Activated B cell treated with CpG ODN at 0.5 μM for 24 hours (primary cell): ENCODE data around the gene CTNNA1. TPM values are rescaled to one million over a fixed set of nuclear protein-coding genes. Genes with fewer than 3 reads are reported as not detected.

Experiments used
- ATAC-seq: fragments of 200-7000 bp; cut with Tn5 transposase; one replicate; pipeline ENCODE4 v1.10.0; 2021; ENCODE audit warnings: low read depth, mild to moderate bottlenecking, moderate library complexity
- CTCF ChIA-PET: fragments of 350-600 bp; sonication (Branson Sonifier 250); formaldehyde crosslinking; loops from one replicate; lab custom pipeline; 2021; ENCODE audit warnings: antibody characterized with exemption; lab: Charles Lee
- POLR2A ChIA-PET: fragments of 350-600 bp; sonication (Branson Sonifier 250); formaldehyde crosslinking; loops from one replicate; lab custom pipeline; 2021; ENCODE audit warnings: antibody characterized with exemption; lab: Charles Lee
- DNase-seq: peaks from one replicate; pipeline ENCODE4 v3.0.0; 2022
- H3K27ac Mint-ChIP-seq: one replicate; pipeline ENCODE4 v1.8.0; 2020; ENCODE audit warnings: mixed read lengths
- H3K27me3 Mint-ChIP-seq: one replicate; pipeline ENCODE4 v1.8.0; 2021; ENCODE audit warnings: mixed read lengths
- H3K36me3 Mint-ChIP-seq: one replicate; pipeline ENCODE4 v1.8.0; 2021; ENCODE audit warnings: low read depth, mixed read lengths
- H3K4me1 Mint-ChIP-seq: one replicate; pipeline ENCODE4 v1.8.0; 2021; ENCODE audit warnings: mixed read lengths
- H3K4me3 Mint-ChIP-seq: one replicate; pipeline ENCODE4 v1.8.0; 2020; ENCODE audit warnings: mild to moderate bottlenecking, mixed read lengths
- H3K9me3 Mint-ChIP-seq: one replicate; pipeline ENCODE4 v1.8.0; 2020; ENCODE audit warnings: mixed read lengths
- intact Hi-C: fragments of 100-400 bp; cut with micrococcal nuclease; formaldehyde crosslinking; loops from one replicate; pipeline ENCODE4 v1.15.1; 2024
- total RNA-seq: library from RNA; stranded (reverse); gene quantifications from 2 replicates; pipeline ENCODE4 v1.2.3, GENCODE V29; 2022
- TF ChIP-seq, protein P1 (sequence below): fragments of 200-600 bp; IDR thresholded peaks from one replicate; pipeline ENCODE4 v1.8.0; 2022; ENCODE audit warnings: antibody characterized with exemption, mild to moderate bottlenecking

Gene CTNNA1
- total RNA-seq, 1 donor from 2014 or later: 76.0 TPM

DNA sequence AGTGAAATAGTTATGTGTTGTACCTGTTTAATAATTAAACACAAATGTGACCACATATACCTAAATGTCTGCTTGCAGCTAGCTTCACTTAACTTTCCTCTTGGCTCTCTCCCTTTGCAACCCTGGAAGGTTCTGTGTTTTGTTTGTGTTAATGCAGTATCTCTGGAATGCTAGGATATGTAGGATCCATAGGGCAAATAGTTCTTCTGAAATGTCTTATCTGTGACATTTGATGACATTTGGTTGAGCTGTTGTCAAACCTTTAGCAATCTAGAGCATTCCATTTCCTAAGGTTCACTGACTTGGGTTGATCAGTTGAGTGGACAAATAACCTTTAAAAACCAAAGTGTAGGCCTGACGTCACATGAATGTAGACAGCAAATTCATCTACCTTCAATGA lies 21.8 kb downstream of the CTNNA1 start:
- peaks cover 2% of the 10 kb centered on the region for H3K9me3 Mint-ChIP-seq
- DNase-seq (no peak), ATAC-seq (no peak)
- no peak overlapping the region for H3K4me3 Mint-ChIP-seq
- POLR2A ChIA-PET: no interaction called here
- intact Hi-C loops: no loop called here
- TF ChIP-seq, protein P1, sequence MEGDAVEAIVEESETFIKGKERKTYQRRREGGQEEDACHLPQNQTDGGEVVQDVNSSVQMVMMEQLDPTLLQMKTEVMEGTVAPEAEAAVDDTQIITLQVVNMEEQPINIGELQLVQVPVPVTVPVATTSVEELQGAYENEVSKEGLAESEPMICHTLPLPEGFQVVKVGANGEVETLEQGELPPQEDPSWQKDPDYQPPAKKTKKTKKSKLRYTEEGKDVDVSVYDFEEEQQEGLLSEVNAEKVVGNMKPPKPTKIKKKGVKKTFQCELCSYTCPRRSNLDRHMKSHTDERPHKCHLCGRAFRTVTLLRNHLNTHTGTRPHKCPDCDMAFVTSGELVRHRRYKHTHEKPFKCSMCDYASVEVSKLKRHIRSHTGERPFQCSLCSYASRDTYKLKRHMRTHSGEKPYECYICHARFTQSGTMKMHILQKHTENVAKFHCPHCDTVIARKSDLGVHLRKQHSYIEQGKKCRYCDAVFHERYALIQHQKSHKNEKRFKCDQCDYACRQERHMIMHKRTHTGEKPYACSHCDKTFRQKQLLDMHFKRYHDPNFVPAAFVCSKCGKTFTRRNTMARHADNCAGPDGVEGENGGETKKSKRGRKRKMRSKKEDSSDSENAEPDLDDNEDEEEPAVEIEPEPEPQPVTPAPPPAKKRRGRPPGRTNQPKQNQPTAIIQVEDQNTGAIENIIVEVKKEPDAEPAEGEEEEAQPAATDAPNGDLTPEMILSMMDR: no peak
- H3K27me3 Mint-ChIP-seq: no peaks in the 10 kb centered on the region
- H3K36me3 Mint-ChIP-seq: peaks cover 10% of the 10 kb centered on the region
- H3K4me1 Mint-ChIP-seq: no peaks in the 10 kb centered on the region
- no peak overlapping the region for H3K27ac Mint-ChIP-seq
- CTCF ChIA-PET: no interaction called here

- H3K4me1 Mint-ChIP-seq: no peaks in the 10 kb centered on the region
- TF ChIP-seq, protein P1: no peak
- ATAC-seq: no peak
- no peak for DNase-seq
- peaks cover 2% of the 10 kb centered on the region for H3K9me3 Mint-ChIP-seq
- peaks cover 23% of the 10 kb centered on the region for H3K36me3 Mint-ChIP-seq
- H3K27ac Mint-ChIP-seq: no peak overlapping the region
- intact Hi-C loops: no loop called here
- ChIA-PET POLR2A (no interaction called here), CTCF (no interaction called here)
- no peak overlapping the region for H3K4me3 Mint-ChIP-seq
- H3K27me3 Mint-ChIP-seq: no peaks in the 10 kb centered on the region
Measured at GRCh38 chr5:138778234-138778633, 25.0 kb downstream of the CTNNA1 start.

GRCh38 chr5:138783976-138784375 lies 30.8 kb downstream of the CTNNA1 start:
- H3K4me1 Mint-ChIP-seq: no peaks in the 10 kb centered on the region
- no peaks in the 10 kb centered on the region for H3K9me3 Mint-ChIP-seq
- H3K27me3 Mint-ChIP-seq: no peaks in the 10 kb centered on the region
- CTCF ChIA-PET: interaction anchor here (0.6 kb wide), 1 partner anchor 45 kb away, joined by 3 read pairs; no protein-coding TSS in a partner anchor
- ATAC-seq (no peak), DNase-seq (no peak)
- intact Hi-C loops: no loop called here
- TF ChIP-seq, protein P1: no peak
- H3K4me3 Mint-ChIP-seq: no peak overlapping the region
- POLR2A ChIA-PET: no interaction called here
- H3K36me3 Mint-ChIP-seq: peaks cover 42% of the 10 kb centered on the region
- no peak overlapping the region for H3K27ac Mint-ChIP-seq

DNA sequence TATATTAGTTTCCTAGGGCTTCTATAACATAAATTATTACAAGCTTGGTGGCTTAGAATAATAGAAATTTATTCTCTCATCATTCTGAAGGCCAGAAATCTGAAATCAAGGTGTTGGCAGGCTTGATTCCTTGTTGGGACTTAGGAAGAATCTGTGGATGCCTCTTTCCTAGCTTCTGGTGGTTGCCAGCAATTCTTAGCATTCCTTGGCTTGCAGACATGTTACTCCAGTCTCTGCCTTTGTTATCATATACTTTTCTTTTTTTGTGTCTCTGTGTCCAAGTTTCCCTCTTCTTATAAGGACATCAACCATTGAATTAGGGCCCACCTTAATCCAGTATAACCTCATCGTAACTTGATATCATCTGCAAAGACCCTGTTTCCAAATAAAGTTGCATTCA lies 31.4 kb downstream of the CTNNA1 start:
- Mint-ChIP-seq H3K4me1 (peaks cover under 1% of the 10 kb centered on the region), H3K4me3 (no peak overlapping the region), H3K27me3 (no peaks in the 10 kb centered on the region), H3K9me3 (no peaks in the 10 kb centered on the region), H3K27ac (no peak overlapping the region), H3K36me3 (peaks cover 42% of the 10 kb centered on the region)
- ChIA-PET CTCF (interaction anchor here (0.6 kb wide), 1 partner anchor 45 kb away, joined by 3 read pairs; no protein-coding TSS in a partner anchor), POLR2A (no interaction called here)
- ATAC-seq (no peak), DNase-seq (no peak)
- intact Hi-C loops: no loop called here
- TF ChIP-seq, protein P1: no peak

GRCh38 chr5:138789771-138790242 lies 36.6 kb downstream of the CTNNA1 start:
- Mint-ChIP-seq H3K36me3 (peaks cover 21% of the 10 kb centered on the region), H3K27ac (no peak overlapping the region), H3K4me1 (peaks cover 7% of the 10 kb centered on the region), H3K4me3 (no peak overlapping the region), H3K9me3 (no peaks in the 10 kb centered on the region), H3K27me3 (no peaks in the 10 kb centered on the region)
- POLR2A ChIA-PET: no interaction called here
- DNase-seq (no peak), ATAC-seq (no peak)
- intact Hi-C loops: no loop called here
- CTCF ChIA-PET: interaction anchor here (1.0 to 2.2 kb wide), 6 partner anchors 8 to 210 kb away, joined by 3 to 7 read pairs (median 4); no protein-coding TSS in a partner anchor
- TF ChIP-seq, protein P1: no peak
